PC-3 (cell line): Measurements from ENCODE around the gene PITRM1. TPM values are rescaled to one million over a fixed set of nuclear protein-coding genes. Genes with fewer than 3 reads are reported as not detected.

Source experiments
- ATAC-seq: fragments of 200-7000 bp; cut with Tn5 transposase; 2 replicates; pipeline ENCODE4 v1.9.1; 2020; ENCODE audit warnings: mild to moderate bottlenecking, moderate library complexity
- BruUV-seq: library from RNA; stranded (reverse); fragments of 400-500 nt; replicated peaks from 2 replicates; lab custom pipeline; 2021; lab: Mats Ljungman, UMichigan
- CTCF ChIA-PET: fragments of 300-600 bp; sonication (Branson Sonifier 250); formaldehyde crosslinking; loops from one replicate; lab custom pipeline; 2022; ENCODE audit warnings: antibody characterized with exemption; lab: Charles Lee
- POLR2A ChIA-PET: fragments of 300-600 bp; sonication (Branson Sonifier 250); formaldehyde crosslinking; loops from one replicate; lab custom pipeline; 2022; ENCODE audit warnings: antibody characterized with exemption; ENCODE audit not compliant: unreplicated experiment; lab: Charles Lee
- DNase-seq: peaks from one replicate; pipeline ENCODE4 v3.0.0-alpha.2; 2015
- H2AFZ ChIP-seq: fragments of 300-600 bp; sonication (generic); 2 replicates; pipeline ENCODE4 v1.6.0; 2016; ENCODE audit warnings: antibody characterized with exemption, low read length
- H3F3A ChIP-seq: fragments of 300-600 bp; sonication (generic); one replicate; pipeline ENCODE4 v1.6.0; 2017; ENCODE audit warnings: antibody characterized with exemption, low read length, control low read depth, mild to moderate bottlenecking; ENCODE audit not compliant: unreplicated experiment
- H3K27ac ChIP-seq: fragments of 300-600 bp; sonication (generic); 2 replicates; pipeline ENCODE4 v1.5.1; 2016; ENCODE audit warnings: mild to moderate bottlenecking, low read length
- H3K27me3 ChIP-seq: fragments of 300-600 bp; sonication (generic); 2 replicates; pipeline ENCODE4 v1.6.1; 2016; ENCODE audit warnings: low read length, mixed read lengths
- H3K36me3 ChIP-seq: fragments of 300-600 bp; sonication (generic); 2 replicates; pipeline ENCODE4 v1.6.1; 2016; ENCODE audit warnings: low read depth, mixed run types, low read length, mixed read lengths
- H3K4me1 ChIP-seq: fragments of 300-600 bp; sonication (generic); 2 replicates; pipeline ENCODE4 v1.5.1; 2016; ENCODE audit warnings: low read length; ENCODE audit not compliant: insufficient read depth
- H3K4me2 ChIP-seq: fragments of 300-600 bp; sonication (generic); 2 replicates; pipeline ENCODE4 v1.6.0; 2016; ENCODE audit warnings: low read length
- H3K4me3 ChIP-seq: fragments of 300-600 bp; sonication (generic); 2 replicates; pipeline ENCODE4 v1.5.1; 2016; ENCODE audit warnings: mild to moderate bottlenecking, low read length, mixed read lengths
- H3K79me2 ChIP-seq: fragments of 300-600 bp; sonication (generic); 2 replicates; pipeline ENCODE4 v1.6.1; 2017; ENCODE audit warnings: low read length, mixed read lengths
- H3K9ac ChIP-seq: fragments of 300-600 bp; sonication (generic); 2 replicates; pipeline ENCODE4 v1.6.0; 2016; ENCODE audit warnings: mild to moderate bottlenecking, low read length
- H3K9me2 ChIP-seq: fragments of 300-600 bp; sonication (generic); replicated peaks from 2 replicates; pipeline ENCODE4 v1.6.1; 2016; ENCODE audit warnings: mixed run types, low read length, mixed read lengths
- H3K9me3 ChIP-seq: fragments of 300-600 bp; sonication (generic); 2 replicates; pipeline ENCODE4 v1.6.1; 2016; ENCODE audit warnings: low read length, mixed read lengths
- H4K20me1 ChIP-seq: fragments of 300-600 bp; sonication (generic); 2 replicates; pipeline ENCODE4 v1.6.1; 2016; ENCODE audit warnings: low read length, mixed read lengths
- EZH2 ChIP-seq: fragments of 300-600 bp; sonication (generic); IDR thresholded peaks from one replicate; pipeline ENCODE4 v1.6.1; 2017; ENCODE audit warnings: antibody characterized with exemption, mild to moderate bottlenecking, low read length; ENCODE audit not compliant: unreplicated experiment
- EZH2phosphoT487 ChIP-seq: fragments of 300-600 bp; sonication (generic); IDR thresholded peaks from 2 replicates; pipeline ENCODE4 v1.6.1; 2018; ENCODE audit warnings: mild to moderate bottlenecking, antibody characterized with exemption, low read length, borderline replicate concordance
- intact Hi-C: fragments of 100-400 bp; cut with micrococcal nuclease; formaldehyde crosslinking; loops from 2 replicates; pipeline ENCODE4 v1.9.0; 2023
- total RNA-seq: library from RNA; depleted of rRNA; stranded (reverse); fragments of >200 nt; gene quantifications from 2 replicates; pipeline ENCODE4 v1.2.3, GENCODE V29; 2014
- TF ChIP-seq, protein P1 (sequence below): fragments of 300-600 bp; sonication (generic); conservative IDR thresholded peaks from 2 replicates; pipeline ENCODE4 v1.5.1; 2017; ENCODE audit warnings: antibody characterized with exemption, low read depth, mild to moderate bottlenecking, low read length

PITRM1 gene
- total RNA-seq, 1 experiment from 2014 or later, result 73.2 TPM

DNA sequence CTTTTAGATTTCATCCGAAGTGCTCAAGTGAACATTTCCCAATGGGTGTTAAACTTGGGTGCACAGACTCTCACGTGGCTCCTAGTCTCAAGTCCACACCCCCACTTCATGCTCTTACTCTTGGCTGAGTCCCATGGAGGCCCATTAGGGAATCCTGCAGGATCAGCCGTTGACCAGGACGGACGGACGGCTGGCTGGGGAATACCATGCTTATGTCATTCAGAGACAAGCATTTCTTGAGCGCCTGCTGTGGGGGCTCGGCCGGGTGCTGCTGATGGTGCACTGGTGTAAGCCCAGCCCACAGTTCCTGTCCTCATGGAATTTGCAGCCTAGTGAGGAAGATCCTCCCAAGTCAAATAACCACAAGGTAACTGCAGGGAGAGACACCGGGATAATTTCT, 44.7 kb downstream of the PITRM1 start:
- Histone ChIP-seq H3K79me2 (no peaks in the 10 kb centered on the region), H2AFZ (no peak overlapping the region), H3K36me3 (no peaks in the 10 kb centered on the region; the same call in 1 of the 2 replicates), H3K9me2 (no peaks in the 10 kb centered on the region), H3K4me1 (peaks cover 14% of the 10 kb centered on the region; the same call in 1 of the 2 replicates), H3K27ac (no peak overlapping the region), H3K4me3 (no peak overlapping the region), H3K4me2 (no peak overlapping the region), H3K9me3 (no peaks in the 10 kb centered on the region), H3K9ac (no peak overlapping the region), H3K27me3 (no peaks in the 10 kb centered on the region), H3F3A (no peaks in the 10 kb centered on the region), H4K20me1 (no peaks in the 10 kb centered on the region)
- intact Hi-C loops, result no loop called here
- CTCF ChIA-PET, result no interaction called here
- POLR2A ChIA-PET, result no interaction called here
- DNase-seq, result no peak
- no TSS peak for BruUV-seq
- TF ChIP-seq EZH2phosphoT487, result no peak
- TF ChIP-seq, protein P1, sequence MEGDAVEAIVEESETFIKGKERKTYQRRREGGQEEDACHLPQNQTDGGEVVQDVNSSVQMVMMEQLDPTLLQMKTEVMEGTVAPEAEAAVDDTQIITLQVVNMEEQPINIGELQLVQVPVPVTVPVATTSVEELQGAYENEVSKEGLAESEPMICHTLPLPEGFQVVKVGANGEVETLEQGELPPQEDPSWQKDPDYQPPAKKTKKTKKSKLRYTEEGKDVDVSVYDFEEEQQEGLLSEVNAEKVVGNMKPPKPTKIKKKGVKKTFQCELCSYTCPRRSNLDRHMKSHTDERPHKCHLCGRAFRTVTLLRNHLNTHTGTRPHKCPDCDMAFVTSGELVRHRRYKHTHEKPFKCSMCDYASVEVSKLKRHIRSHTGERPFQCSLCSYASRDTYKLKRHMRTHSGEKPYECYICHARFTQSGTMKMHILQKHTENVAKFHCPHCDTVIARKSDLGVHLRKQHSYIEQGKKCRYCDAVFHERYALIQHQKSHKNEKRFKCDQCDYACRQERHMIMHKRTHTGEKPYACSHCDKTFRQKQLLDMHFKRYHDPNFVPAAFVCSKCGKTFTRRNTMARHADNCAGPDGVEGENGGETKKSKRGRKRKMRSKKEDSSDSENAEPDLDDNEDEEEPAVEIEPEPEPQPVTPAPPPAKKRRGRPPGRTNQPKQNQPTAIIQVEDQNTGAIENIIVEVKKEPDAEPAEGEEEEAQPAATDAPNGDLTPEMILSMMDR, result no peak
- no peak for TF ChIP-seq EZH2
- ATAC-seq, result no peak

DNA sequence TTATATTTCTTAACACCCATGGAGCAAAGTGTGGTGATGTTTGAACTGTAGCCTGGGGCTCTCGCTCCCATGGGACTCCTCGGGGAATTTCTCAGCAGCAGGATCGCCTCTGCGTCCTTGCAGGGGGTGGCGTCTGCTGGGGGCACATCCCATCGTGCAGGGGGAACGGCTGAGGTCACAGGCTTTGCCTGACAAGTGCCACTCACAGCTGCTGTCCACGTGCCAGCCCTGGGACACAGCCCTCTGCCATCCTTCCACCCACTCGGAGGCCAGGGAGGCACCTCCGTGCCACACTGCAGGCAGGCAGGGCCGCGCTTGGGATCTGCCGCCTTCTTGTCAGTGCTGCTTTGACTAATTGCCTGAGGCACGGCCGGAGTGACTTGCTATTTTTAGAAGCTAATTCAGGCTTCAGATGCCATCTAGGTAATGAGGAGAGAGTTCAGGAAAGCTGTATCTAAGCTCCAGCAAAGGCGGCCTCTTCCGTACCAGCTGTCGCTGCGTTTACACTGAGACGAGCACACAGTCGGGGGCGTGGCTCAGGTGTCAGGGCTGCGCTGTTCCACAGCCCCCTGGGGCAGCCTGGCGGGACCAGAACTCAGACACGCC, 45.7 kb downstream of the PITRM1 start:
- H4K20me1 ChIP-seq, result no peaks in the 10 kb centered on the region
- no peak overlapping the region for H3K9ac ChIP-seq
- no peaks in the 10 kb centered on the region; the same call in 1 of the 2 replicates for H3K36me3 ChIP-seq
- H2AFZ ChIP-seq, result no peak overlapping the region
- DNase-seq (no peak), ATAC-seq (no peak)
- H3K4me1 ChIP-seq, result peaks cover 21% of the 10 kb centered on the region; the same call in 1 of the 2 replicates
- H3F3A ChIP-seq, result no peaks in the 10 kb centered on the region
- H3K4me3 ChIP-seq, result no peak overlapping the region
- no peaks in the 10 kb centered on the region for H3K27me3 ChIP-seq
- H3K27ac ChIP-seq, result no peak overlapping the region
- H3K4me2 ChIP-seq, result no peak overlapping the region
- CTCF ChIA-PET, result no interaction called here
- TF ChIP-seq, protein P1, result no peak
- TF ChIP-seq EZH2 (no peak), EZH2phosphoT487 (no peak)
- intact Hi-C loops, result no loop called here
- no TSS peak for BruUV-seq
- no peaks in the 10 kb centered on the region for H3K79me2 ChIP-seq
- POLR2A ChIA-PET, result no interaction called here
- no peaks in the 10 kb centered on the region for H3K9me2 ChIP-seq
- no peaks in the 10 kb centered on the region for H3K9me3 ChIP-seq

DNA sequence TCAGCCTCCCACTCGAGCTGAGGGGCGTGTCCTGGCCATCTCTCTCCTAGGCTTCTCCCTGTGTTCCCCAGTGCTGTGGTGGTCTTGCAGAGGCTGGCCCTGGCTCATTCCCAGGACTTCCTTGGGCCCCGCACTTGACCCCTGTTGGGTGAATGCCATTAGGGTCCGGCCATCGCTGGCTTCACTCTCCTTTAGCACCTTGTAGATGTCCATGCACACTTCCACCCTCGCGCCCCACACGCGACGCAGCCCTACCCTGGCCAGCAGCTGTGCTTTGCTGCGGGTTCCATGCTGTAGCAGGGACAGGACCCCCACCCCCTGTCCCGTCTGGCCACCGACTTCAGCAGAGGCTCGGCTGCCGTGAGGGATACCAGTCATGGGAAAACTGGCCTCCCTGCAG, 46.3 kb downstream of the PITRM1 start:
- no peak overlapping the region for H3K4me2 ChIP-seq
- CTCF ChIA-PET, result no interaction called here
- no peak overlapping the region for H3K9ac ChIP-seq
- H4K20me1 ChIP-seq, result no peaks in the 10 kb centered on the region
- H3K36me3 ChIP-seq, result no peaks in the 10 kb centered on the region; the same call in 1 of the 2 replicates
- H2AFZ ChIP-seq, result no peak overlapping the region
- no peaks in the 10 kb centered on the region for H3K27me3 ChIP-seq
- TF ChIP-seq EZH2 (no peak), EZH2phosphoT487 (no peak)
- TF ChIP-seq, protein P1, result no peak
- ATAC-seq (no peak), DNase-seq (no peak)
- no peaks in the 10 kb centered on the region for H3F3A ChIP-seq
- H3K9me2 ChIP-seq, result no peaks in the 10 kb centered on the region
- H3K9me3 ChIP-seq, result no peaks in the 10 kb centered on the region
- intact Hi-C loops, result no loop called here
- no TSS peak for BruUV-seq
- H3K4me1 ChIP-seq, result peaks cover 15% of the 10 kb centered on the region; the same call in 1 of the 2 replicates
- H3K79me2 ChIP-seq, result no peaks in the 10 kb centered on the region
- H3K27ac ChIP-seq, result no peak overlapping the region
- no peak overlapping the region for H3K4me3 ChIP-seq
- POLR2A ChIA-PET, result no interaction called here
